HAP-1 (cell line): ENCODE measurements around the gene CACNA1C.

Experiments
- DNase-seq, 2 experiments: peaks; one replicate each; pipeline ENCODE4 v3.0.0-alpha.2; 2016 to 2020; ENCODE audit warnings: low spot score in 2 of 2
- H3K27me3 ChIP-seq: fragments of 250-450 bp; sonication (Bioruptor Pico); 2 replicates; pipeline ENCODE4 v1.5.1; 2020; ENCODE audit warnings: low read depth, mild to moderate bottlenecking, moderate library complexity
- H3K36me3 ChIP-seq: fragments of 250-450 bp; sonication (Bioruptor Pico); replicated peaks from 2 replicates; pipeline ENCODE4 v1.5.1; 2020; ENCODE audit warnings: mild to moderate bottlenecking
- H3K4me1 ChIP-seq: fragments of 250-450 bp; sonication (Bioruptor Pico); 2 replicates; pipeline ENCODE4 v1.5.1; 2020; ENCODE audit warnings: mild to moderate bottlenecking
- H3K4me3 ChIP-seq: fragments of 250-450 bp; sonication (Bioruptor Pico); 2 replicates; pipeline ENCODE4 v1.5.1; 2020; ENCODE audit warnings: mild to moderate bottlenecking, moderate library complexity
- H3K9me3 ChIP-seq: fragments of 250-450 bp; sonication (Bioruptor Pico); 2 replicates; pipeline ENCODE4 v1.5.1; 2020; ENCODE audit warnings: mild to moderate bottlenecking, moderate library complexity
- in situ Hi-C: fragments of 300-500 bp; cut with MboI; formaldehyde crosslinking; loops from 3 replicates; pipeline ENCODE4 v1.14.3; 2020; ENCODE audit warnings: low sequenced_read_pairs, inconsistent platforms, mixed read lengths

CACNA1C gene

DNA sequence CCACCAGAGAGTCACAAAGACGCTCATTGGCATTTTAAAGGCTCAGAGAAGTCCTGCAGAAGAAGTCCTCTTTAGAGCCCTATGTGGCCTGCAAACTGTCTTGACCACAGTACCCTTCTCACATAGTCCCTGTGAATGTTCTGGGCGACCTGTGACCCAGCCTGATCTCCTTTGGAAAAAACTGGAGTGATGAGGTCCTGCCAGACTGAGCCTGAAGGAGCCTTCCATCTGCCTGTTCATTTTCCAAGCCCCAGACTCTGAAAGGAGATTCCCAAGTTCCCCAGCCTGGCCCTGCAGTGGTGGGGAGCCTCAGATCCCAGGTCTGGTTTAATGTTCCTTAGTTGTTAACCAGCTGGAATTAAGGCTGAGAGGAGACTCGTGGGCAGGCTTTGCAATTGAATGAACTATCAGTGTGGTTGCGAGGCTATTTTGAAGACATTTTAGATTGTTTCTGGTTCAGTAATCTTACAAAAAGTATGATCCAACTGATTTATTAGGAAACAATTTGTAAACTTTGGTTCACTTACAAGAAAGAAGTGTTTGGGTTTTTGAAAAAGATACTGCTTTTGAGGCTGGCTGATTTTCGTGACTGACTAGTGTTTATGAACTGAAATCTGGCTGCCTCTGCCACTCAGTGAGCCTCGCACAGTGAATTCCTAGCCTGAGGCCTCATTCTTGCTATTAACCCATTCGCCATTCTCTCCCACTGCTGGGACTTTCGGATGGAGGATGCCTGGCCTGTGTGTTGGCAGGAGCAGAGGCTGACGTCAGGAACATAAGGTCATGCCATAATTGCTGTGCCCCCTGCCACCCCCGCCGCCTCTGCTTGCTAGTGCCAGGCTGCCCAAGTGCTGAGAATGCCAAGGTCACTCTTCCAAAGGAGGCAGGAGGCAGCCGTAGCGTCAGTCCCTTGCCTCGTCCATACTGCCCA is 249.0 kb downstream of the CACNA1C start:
- no peaks in the 10 kb centered on the region for H3K9me3 ChIP-seq
- DNase-seq, result no peak
- peaks cover 7% of the 10 kb centered on the region; the same call in 1 of the 2 replicates for H3K4me1 ChIP-seq
- H3K36me3 ChIP-seq, result no peaks in the 10 kb centered on the region
- in situ Hi-C loops, result no loop called here
- no peaks in the 10 kb centered on the region for H3K27me3 ChIP-seq
- no peak overlapping the region for H3K4me3 ChIP-seq

DNA sequence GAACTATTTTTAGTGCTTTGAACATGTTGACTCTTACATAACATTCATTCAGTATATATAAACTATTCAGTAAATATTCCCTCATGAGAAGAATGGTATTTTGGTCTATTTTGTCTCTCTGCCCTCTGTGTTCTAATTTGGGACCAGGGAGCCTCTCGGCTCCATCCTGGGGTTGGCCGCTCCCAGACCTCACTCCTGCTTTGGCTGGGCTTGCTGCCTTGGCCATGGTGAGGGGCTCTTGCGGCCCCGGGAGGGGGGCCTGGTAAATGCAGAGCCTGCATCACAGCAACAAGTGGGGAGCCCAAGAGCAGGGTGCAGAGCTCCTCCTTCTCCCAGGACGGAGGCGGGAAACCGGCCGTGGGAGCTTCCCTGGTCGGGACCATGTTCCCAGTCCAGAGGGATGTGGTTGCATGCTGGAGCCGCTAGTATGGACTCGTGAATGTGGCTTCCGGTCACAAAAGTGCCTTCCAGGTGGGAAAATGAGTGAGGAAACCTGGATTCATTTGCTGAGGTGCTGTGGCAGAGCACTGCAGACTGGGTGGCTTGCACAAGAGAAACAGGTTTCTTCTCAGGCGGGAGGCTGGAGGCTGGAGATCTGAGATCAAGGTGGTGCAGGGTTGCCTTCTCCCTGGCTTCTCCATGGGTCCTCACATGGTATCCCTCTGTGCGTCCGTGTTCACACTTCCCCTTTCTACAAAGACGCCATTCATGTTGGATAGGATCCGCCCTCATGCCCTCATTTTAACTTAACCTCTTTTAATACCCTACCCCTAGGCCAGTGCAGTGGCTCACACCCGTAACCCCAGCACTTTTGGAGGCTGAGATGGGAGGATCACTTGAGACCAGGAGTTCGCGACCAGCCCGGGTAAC is 250.2 kb downstream of the CACNA1C start:
- Histone ChIP-seq H3K4me1 (peaks cover 7% of the 10 kb centered on the region; the same call in 1 of the 2 replicates), H3K27me3 (no peaks in the 10 kb centered on the region), H3K36me3 (no peaks in the 10 kb centered on the region), H3K9me3 (no peaks in the 10 kb centered on the region), H3K4me3 (no peak overlapping the region)
- DNase-seq, result no peak
- in situ Hi-C loops, result no loop called here

DNA sequence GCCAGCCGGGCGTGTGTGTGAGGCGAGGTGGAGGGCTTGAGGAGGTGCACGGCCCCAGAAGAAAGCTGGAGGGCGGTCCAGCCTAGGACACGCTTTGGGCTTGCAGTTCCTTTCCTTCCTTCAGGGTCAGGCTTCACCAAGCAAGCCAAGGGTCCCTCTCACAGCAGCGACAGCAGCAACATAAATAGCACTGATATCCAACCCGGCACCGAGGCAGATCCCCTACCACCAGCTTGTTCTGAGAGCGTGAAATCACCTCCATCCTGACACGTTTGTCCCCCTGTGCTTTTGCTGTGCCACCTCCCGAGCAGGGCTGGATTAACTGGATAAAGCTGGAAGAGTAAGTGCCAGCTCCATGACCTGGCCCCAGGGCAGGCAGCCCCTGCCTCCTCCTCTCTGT is 251.4 kb downstream of the CACNA1C start:
- H3K4me3 ChIP-seq, result no peak overlapping the region
- in situ Hi-C loops, result no loop called here
- H3K4me1 ChIP-seq, result peaks cover 7% of the 10 kb centered on the region; the same call in 1 of the 2 replicates
- no peaks in the 10 kb centered on the region for H3K9me3 ChIP-seq
- no peaks in the 10 kb centered on the region for H3K36me3 ChIP-seq
- no peaks in the 10 kb centered on the region for H3K27me3 ChIP-seq
- no peak for DNase-seq

DNA sequence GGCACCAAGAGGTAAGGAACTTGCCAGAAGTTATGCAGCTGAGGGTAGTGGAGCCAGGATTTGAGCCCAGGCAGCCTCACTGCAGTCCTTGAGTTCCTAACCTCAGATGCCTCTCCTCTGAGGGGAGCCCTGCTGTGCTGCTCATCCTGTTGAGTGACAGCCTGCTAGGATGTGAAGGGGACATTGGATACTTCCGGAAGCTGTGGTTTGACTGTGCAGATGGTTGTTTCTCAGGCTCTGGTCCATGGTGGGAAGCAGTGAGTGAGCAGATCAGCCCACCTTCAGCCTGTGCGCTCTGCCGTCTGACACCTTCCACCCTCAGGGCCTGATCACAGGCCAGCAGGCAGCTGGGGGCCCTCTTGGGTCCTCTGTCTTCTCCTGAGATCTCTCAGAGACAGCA is 253.2 kb downstream of the CACNA1C start:
- no peak for DNase-seq
- in situ Hi-C loops, result no loop called here
- Histone ChIP-seq H3K27me3 (no peaks in the 10 kb centered on the region), H3K4me3 (no peak overlapping the region), H3K9me3 (no peaks in the 10 kb centered on the region), H3K4me1 (peaks cover 7% of the 10 kb centered on the region; the same call in 1 of the 2 replicates), H3K36me3 (no peaks in the 10 kb centered on the region)

DNA sequence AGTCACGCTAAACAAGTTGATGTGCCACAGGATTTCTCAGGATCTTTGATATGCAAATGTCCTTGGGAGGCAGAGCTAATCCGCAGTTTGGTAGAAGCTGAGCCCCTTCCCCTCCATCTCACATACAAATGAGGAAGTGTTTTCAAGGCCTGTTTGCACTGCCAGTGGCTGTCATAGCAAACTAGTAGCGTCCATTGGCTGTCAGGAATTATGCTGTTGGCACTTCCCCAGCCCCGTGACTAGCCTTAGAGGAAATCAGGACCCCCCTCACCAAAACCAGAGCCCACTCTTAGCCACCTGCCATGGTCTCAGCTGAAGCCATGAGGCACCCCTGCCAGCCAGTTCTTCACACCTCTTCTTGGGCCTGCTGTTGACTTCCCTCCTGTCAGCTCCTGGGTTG is 253.9 kb downstream of the CACNA1C start:
- in situ Hi-C loops, result no loop called here
- Histone ChIP-seq H3K4me3 (no peak overlapping the region), H3K9me3 (no peaks in the 10 kb centered on the region), H3K4me1 (peaks cover 7% of the 10 kb centered on the region; the same call in 1 of the 2 replicates), H3K36me3 (no peaks in the 10 kb centered on the region), H3K27me3 (no peaks in the 10 kb centered on the region)
- DNase-seq, result peak; percentile 29 to 42

DNA sequence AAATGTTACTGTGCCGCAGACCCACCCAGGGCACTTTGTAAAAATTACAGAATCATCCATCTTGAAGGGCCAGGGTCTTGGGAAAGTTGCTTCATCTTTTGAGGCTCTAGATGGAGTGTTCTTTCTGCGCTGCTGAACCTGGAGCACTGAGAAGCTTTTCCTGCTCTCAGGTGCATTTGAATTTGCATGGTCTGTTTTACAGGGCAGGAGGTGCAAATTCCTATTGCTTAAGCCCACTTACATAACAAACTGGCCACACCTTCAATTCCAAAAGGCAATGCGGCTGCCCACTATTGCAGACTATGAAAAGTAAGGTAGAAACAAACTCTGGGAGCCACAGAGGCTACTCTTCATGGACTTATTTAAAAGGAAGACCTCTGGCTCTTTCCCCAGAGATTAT is 254.8 kb downstream of the CACNA1C start:
- in situ Hi-C loops, result no loop called here
- H3K27me3 ChIP-seq, result no peaks in the 10 kb centered on the region
- DNase-seq, result no peak
- H3K4me3 ChIP-seq, result no peak overlapping the region
- peaks cover 7% of the 10 kb centered on the region; the same call in 1 of the 2 replicates for H3K4me1 ChIP-seq
- no peaks in the 10 kb centered on the region for H3K9me3 ChIP-seq
- H3K36me3 ChIP-seq, result no peaks in the 10 kb centered on the region

DNA sequence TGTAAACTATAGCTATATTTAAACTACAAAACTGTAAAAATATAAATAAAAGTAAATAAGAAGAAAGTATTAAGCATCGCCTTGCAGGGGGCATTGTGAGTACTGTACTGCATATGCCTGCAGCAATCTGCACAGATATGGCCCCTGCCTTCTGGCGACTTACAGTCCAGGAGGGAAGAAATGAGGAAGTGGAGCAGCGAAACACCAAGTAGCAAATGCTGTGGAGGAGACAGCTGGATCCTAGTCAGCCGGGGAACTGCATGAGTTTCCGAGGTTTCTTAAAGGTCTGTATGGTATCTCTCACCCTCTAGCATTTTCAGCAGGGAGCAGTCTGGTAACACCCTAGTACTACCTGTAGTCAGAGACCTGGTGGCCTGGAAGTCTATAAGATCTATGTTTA is 256.9 kb downstream of the CACNA1C start:
- Histone ChIP-seq H3K36me3 (no peaks in the 10 kb centered on the region), H3K27me3 (no peaks in the 10 kb centered on the region), H3K4me1 (peaks cover 7% of the 10 kb centered on the region; the same call in 1 of the 2 replicates), H3K4me3 (no peak overlapping the region), H3K9me3 (no peaks in the 10 kb centered on the region)
- DNase-seq, result no peak
- in situ Hi-C loops, result no loop called here

DNA sequence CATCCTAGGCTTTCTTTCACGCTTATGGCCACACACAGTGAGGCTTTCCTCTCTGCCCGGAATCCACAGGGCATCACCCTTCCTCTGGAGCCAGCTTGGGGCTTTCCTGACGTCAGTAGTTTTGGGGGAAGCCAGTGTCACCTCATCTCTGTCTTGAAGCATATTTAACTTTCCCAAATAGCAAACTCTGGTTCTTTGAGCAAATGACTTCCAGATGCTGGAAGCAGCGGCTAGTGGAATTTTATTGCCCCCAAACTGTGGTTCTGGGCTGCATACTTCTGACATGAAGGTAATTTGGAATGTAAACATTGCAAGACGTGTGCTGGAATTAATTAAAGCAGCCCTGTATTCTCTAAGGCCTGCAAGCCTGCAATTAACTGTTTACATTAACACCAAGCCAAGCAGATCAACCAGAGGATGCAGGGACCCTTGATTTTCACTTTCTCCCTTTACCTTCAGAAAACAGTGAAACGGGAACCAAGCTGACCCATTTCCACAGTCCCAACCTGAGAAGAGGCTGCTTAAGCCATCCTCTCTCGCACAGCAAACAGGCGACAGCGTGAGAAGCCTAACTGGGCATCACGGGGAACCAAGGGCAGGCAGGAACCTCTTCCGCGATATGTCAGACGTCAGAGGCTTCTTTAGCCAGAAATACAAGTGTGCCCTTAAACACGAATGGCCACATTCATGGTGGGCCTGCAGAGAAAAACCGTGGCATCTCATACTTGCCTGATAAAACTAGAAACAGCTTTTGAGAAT is 258.4 kb downstream of the CACNA1C start:
- H3K4me1 ChIP-seq, result peaks cover 7% of the 10 kb centered on the region; the same call in 1 of the 2 replicates
- H3K36me3 ChIP-seq, result no peaks in the 10 kb centered on the region
- no peak for DNase-seq
- H3K4me3 ChIP-seq, result no peak overlapping the region
- H3K27me3 ChIP-seq, result no peaks in the 10 kb centered on the region
- in situ Hi-C loops, result no loop called here
- no peaks in the 10 kb centered on the region for H3K9me3 ChIP-seq

DNA sequence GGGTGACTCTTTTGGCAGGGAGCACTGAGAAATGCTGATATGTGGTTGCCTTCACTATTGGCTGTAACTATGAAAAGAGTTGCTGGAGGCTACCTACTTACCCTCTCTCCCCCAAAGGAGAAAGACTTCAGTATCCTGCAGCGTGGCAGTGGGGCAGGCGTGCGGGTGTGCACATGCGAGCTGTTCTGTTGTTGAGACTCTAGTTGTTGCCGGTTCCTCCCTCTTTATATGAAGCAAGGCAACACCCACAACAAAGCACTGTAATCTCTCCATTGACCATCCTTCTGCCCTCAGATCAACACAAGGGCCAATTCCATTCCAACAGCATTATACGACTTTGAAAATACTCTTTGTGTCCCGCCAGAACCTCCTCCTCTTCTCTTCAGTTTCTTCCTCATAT is 259.4 kb downstream of the CACNA1C start:
- H3K27me3 ChIP-seq, result no peaks in the 10 kb centered on the region
- in situ Hi-C loops, result no loop called here
- H3K4me3 ChIP-seq, result no peak overlapping the region
- no peaks in the 10 kb centered on the region for H3K4me1 ChIP-seq
- H3K36me3 ChIP-seq, result no peaks in the 10 kb centered on the region
- DNase-seq, result no peak
- H3K9me3 ChIP-seq, result no peaks in the 10 kb centered on the region

DNA sequence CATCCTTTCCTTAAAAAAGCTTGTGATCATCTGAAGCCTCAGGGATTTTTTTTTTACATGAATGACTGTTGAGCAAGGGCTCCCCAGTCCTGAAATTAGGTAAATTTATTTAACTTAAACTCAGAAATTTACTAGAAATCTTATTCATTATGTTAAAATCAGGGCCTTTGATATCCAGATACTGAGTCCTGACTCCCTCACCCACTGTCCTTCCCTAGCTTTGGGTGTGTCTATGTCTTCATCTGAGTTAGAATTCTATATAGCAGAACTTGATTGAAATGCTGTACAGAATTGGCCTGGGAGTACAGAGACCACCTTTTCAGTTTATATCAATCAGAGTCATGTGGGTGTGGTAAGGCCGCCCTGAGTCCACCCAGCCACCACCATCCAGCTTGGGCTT is 260.0 kb downstream of the CACNA1C start:
- Histone ChIP-seq H3K9me3 (no peaks in the 10 kb centered on the region), H3K4me1 (no peaks in the 10 kb centered on the region), H3K4me3 (no peak overlapping the region), H3K36me3 (no peaks in the 10 kb centered on the region), H3K27me3 (no peaks in the 10 kb centered on the region)
- in situ Hi-C loops, result no loop called here
- no peak for DNase-seq

DNA sequence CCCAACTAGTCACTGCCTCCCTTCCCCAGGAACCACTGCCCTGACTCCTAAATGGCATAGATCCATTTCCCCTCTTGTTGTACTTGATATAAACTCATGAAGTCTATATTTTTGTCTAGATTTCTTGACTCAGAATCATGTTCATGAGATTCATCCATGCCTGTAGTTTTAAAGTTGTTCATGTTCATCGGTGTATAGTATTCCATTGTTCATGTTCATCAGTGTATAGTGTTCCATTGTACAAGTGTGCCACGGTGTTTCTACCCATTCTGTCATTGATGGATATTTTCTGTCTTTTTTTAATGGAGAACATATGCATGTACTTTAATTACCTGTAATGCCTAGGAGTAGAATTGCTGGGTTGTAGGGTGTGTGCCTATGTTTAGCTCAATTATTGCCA is 261.7 kb downstream of the CACNA1C start:
- H3K27me3 ChIP-seq, result no peaks in the 10 kb centered on the region
- H3K9me3 ChIP-seq, result no peaks in the 10 kb centered on the region
- in situ Hi-C loops, result no loop called here
- no peaks in the 10 kb centered on the region for H3K4me1 ChIP-seq
- no peaks in the 10 kb centered on the region for H3K36me3 ChIP-seq
- no peak overlapping the region for H3K4me3 ChIP-seq
- DNase-seq, result no peak

DNA sequence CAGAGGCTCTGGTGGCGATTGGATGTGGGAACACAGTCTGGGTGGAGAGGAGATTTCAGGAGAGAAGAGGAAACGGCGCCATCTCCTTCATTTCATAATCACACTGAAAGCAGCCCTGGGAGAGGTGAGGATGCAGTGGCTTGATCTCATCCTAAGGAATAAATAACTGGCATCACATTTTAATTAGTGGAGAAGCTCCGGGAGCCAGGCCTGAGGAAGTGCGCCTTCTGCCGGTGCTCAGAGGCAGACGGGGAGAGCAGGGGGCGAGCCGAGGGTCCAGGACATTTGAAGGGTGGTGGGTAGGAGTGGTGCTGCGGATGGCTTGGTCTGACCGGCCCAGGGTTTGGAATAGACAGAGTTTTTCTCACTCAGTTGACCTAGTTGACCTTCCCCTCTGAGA is 265.0 kb downstream of the CACNA1C start:
- H3K4me1 ChIP-seq, result no peaks in the 10 kb centered on the region
- no peaks in the 10 kb centered on the region for H3K36me3 ChIP-seq
- no peak for DNase-seq
- no peaks in the 10 kb centered on the region for H3K27me3 ChIP-seq
- in situ Hi-C loops, result no loop called here
- no peak overlapping the region for H3K4me3 ChIP-seq
- H3K9me3 ChIP-seq, result no peaks in the 10 kb centered on the region

DNA sequence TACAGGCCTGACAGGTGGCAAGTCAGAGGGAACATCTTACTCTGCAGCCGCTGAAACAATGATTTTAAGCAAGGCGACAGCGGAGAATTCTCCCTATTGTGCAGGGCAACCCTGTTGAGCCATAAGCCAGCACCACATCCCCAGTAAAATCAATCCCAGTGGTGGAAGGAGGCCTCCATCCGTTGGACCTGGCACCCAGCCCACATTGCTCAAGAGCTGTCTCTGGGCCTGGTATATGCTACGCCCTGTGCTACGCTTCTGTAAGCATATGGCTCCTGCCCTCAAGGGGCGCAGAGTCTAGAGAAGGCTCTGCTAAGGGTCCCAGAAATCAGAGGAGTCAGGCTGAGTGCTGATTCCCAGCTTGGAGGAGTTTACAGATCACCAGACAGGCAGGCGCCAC is 265.5 kb downstream of the CACNA1C start:
- in situ Hi-C loops, result no loop called here
- Histone ChIP-seq H3K9me3 (no peaks in the 10 kb centered on the region), H3K4me3 (no peak overlapping the region), H3K36me3 (no peaks in the 10 kb centered on the region), H3K27me3 (no peaks in the 10 kb centered on the region), H3K4me1 (no peaks in the 10 kb centered on the region)
- DNase-seq, result no peak
